Spinal cord (tissue), 10 donors: ENCODE measurements around the gene PPP3CA. TPM values are rescaled to one million over a fixed set of nuclear protein-coding genes. Genes with fewer than 3 reads are reported as not detected.
"Not testable (repeated sequence)": the region's sequence is repeated elsewhere in the genome, so short reads cannot be mapped to it uniquely, and the experiment has no call there.

ENCODE experiments used
- DNase-seq, 6 donors: peaks; one replicate each; pipeline versions ENCODE4 v3.0.0 to v3.0.0-alpha.2; 2013 to 2015; ENCODE audit warnings: low spot score in 6 of 6, low read depth in 4 of 6
- H3K27ac ChIP-seq: one replicate; pipeline ENCODE4 v1.5.1; 2013; ENCODE audit warnings: low read depth, low read length, control low read depth
- H3K27me3 ChIP-seq: one replicate; pipeline ENCODE4 v1.6.1; 2013; ENCODE audit warnings: low read length; ENCODE audit not compliant: control insufficient read depth, insufficient read depth
- H3K36me3 ChIP-seq: one replicate; pipeline ENCODE4 v1.6.1; 2013; ENCODE audit warnings: low read length; ENCODE audit not compliant: control insufficient read depth, insufficient read depth
- H3K4me1 ChIP-seq: one replicate; pipeline ENCODE4 v1.6.1; 2013; ENCODE audit warnings: low read length; ENCODE audit not compliant: control insufficient read depth, insufficient read depth
- H3K4me3 ChIP-seq: one replicate; pipeline ENCODE4 v1.5.1; 2013; ENCODE audit warnings: low read depth, low read length, control low read depth
- H3K9me3 ChIP-seq: one replicate; pipeline ENCODE4 v1.6.1; 2013; ENCODE audit warnings: low read length; ENCODE audit not compliant: control insufficient read depth, insufficient read depth
- WGBS: methylation state at CpG from one replicate; pipeline ENCODE4 v1.1.5; 2013; ENCODE audit warnings: missing lambda C conversion rate; ENCODE audit not compliant: insufficient coverage; 5-methylcytosine and 5-hydroxymethylcytosine counted together
- polyA plus RNA-seq, 2 donors: library from polyadenylated mRNA; unstranded; fragments of 120-200 nt; gene quantifications; one replicate each; pipeline ENCODE4 v1.2.1, GENCODE V29; 2013; ENCODE audit not compliant: insufficient read length in 2 of 2
- total RNA-seq, 2 donors: library from RNA; depleted of rRNA in 1 of 2; stranded (reverse); fragments of 120-200 nt in 1 of 2; fragments of >200 nt in 1 of 2; gene quantifications; one replicate each; pipeline versions ENCODE4 v1.2.3 to v1.2.4, GENCODE V29; 2013 to 2014
- donor health status: healthy.

PPP3CA gene
- total and polyA plus RNA-seq, 4 donors = 43.9 to 152 (median 105) TPM

DNA sequence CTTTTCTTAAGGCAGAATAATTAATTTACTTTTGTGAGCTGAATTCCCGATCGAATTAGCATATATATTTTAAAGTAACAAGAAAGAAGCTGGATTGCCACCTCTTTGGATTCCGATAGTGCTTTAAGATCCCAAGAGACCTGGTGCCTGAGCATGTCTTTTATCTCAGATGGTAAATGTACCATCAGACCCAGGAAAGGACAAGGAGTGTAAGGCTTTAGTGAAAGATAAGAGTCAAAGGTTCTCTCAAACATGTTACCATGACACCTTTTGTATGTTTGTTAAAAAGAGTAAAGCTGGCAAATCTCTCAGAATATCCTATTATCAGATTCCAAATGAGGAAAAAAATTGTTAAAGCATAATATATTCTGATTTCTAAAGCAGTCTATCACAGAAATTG is 198.8 kb downstream of the PPP3CA start:
- Histone ChIP-seq H3K36me3 (no peaks in the 10 kb centered on the region), H3K27me3 (no peaks in the 10 kb centered on the region), H3K4me3 (no peak overlapping the region), H3K4me1 (no peaks in the 10 kb centered on the region), H3K27ac (no peak overlapping the region), H3K9me3 (no peaks in the 10 kb centered on the region)
- DNase-seq = no peak
- no CpG with 5 or more reads among the region's 3 CpGs for WGBS

DNA sequence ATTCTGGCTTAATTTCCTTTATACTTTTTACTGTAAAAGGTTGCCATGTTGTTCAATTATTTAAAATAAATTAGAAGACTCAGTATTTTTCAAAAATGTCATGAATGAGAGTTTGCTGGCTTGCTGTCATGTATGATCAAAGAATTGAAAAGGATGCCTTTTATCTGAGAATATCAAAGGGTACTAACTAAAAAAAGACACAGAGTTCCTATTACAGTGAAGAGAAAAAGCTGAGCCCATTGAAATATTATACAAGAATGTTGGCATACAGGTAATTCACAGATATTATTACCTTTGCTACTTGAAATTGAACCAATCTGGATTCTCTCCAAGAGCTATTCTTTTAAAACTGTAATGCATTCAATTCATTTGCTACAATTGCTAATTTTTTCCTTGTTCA is 200.0 kb downstream of the PPP3CA start:
- Histone ChIP-seq H3K27me3 (no peaks in the 10 kb centered on the region), H3K36me3 (no peaks in the 10 kb centered on the region), H3K27ac (no peak overlapping the region), H3K4me3 (no peak overlapping the region), H3K9me3 (no peaks in the 10 kb centered on the region), H3K4me1 (no peaks in the 10 kb centered on the region)
- no peak for DNase-seq

DNA sequence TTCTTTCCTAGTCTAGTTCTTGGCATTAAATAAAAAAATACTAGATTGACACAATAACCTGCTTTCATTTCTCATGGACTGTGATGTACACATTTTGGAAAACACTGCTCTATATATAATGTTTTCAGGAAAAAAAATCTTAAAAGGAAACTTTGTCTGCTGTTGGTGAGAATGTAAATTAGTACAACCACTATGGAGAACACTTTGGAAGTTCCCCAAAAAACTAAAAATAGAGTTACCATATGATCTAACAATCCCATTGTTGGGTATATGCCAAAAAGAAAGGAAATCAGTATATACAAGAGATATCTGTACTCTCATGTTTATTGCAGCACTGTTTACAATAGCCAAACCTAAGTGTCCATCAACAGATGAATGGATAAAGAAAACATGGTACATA is 202.3 kb downstream of the PPP3CA start:
- H3K4me3 ChIP-seq = no peak overlapping the region
- H3K27me3 ChIP-seq = no peaks in the 10 kb centered on the region
- no peak for DNase-seq
- no peak overlapping the region for H3K27ac ChIP-seq
- H3K4me1 ChIP-seq = no peaks in the 10 kb centered on the region
- no peaks in the 10 kb centered on the region for H3K9me3 ChIP-seq
- H3K36me3 ChIP-seq = no peaks in the 10 kb centered on the region

DNA sequence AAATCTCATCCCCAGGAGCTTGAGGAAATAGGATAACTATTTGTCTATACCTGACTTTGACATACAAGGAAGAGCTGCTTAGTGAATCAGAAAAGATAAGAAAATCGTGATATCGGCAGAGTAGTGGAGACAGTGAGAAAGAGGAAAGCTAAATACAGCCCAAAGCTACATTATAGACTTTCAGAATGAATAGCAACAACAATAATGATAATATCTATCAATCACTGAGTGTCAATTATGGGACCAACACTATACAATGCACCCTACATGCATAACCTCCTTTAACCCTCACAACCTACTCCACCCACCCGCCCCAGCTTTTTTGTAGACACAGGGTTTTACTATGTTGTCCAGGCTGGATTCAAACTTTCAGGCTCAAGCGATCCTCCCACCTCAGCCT is 205.1 kb downstream of the PPP3CA start:
- Histone ChIP-seq H3K27me3 (no peaks in the 10 kb centered on the region), H3K4me1 (no peaks in the 10 kb centered on the region), H3K9me3 (no peaks in the 10 kb centered on the region), H3K27ac (no peak overlapping the region), H3K4me3 (no peak overlapping the region), H3K36me3 (no peaks in the 10 kb centered on the region)
- no peak for DNase-seq
- no CpG with 5 or more reads among the region's 4 CpGs for WGBS

DNA sequence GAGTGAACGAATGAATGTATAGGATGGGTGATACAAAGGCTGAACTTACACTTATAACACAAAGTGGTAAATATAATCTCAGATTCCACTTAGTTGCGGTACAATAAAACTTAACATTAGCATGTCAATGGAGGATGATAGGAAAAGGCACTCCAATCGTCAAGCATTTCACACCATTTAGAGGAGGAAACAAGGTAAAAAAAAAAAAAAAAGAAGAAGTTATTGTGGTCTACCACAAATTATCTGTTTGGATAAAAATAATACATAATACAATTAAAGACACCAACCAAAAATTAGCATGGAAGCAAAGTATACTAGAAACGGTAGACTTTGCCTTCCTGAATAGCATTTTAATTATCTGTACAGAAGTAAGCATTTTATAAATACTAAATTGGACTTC is 205.5 kb downstream of the PPP3CA start:
- DNase-seq = no peak
- H3K27ac ChIP-seq = no peak overlapping the region
- H3K4me3 ChIP-seq = no peak overlapping the region
- no peaks in the 10 kb centered on the region for H3K4me1 ChIP-seq
- H3K36me3 ChIP-seq = no peaks in the 10 kb centered on the region
- WGBS = no CpG with 5 or more reads among the region's 4 CpGs
- H3K27me3 ChIP-seq = no peaks in the 10 kb centered on the region
- H3K9me3 ChIP-seq = no peaks in the 10 kb centered on the region

DNA sequence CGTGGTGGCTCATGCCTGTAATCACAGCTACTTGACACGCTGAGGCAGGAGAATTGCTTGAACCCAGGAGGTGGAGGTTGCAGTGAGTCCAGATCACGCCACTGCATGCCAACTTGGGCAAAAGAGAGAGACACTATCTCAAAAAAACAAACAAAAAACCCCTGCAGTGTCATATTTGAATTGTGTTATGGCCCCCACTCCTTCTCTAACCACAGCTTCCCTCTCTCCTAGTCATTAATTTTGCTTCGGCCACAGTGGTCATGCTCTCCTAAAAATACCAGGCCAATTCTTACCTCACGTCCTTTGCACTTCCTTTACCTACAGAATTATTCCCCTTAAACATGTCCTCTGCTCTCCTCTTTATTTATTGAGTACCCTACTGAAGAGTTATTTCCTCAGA is 206.1 kb downstream of the PPP3CA start:
- no peak overlapping the region for H3K4me3 ChIP-seq
- no peak overlapping the region for H3K27ac ChIP-seq
- H3K4me1 ChIP-seq = no peaks in the 10 kb centered on the region
- no peaks in the 10 kb centered on the region for H3K36me3 ChIP-seq
- no peaks in the 10 kb centered on the region for H3K9me3 ChIP-seq
- WGBS = 97% methylated on average over 3 of the region's 5 CpGs
- H3K27me3 ChIP-seq = no peaks in the 10 kb centered on the region
- DNase-seq = no peak

DNA sequence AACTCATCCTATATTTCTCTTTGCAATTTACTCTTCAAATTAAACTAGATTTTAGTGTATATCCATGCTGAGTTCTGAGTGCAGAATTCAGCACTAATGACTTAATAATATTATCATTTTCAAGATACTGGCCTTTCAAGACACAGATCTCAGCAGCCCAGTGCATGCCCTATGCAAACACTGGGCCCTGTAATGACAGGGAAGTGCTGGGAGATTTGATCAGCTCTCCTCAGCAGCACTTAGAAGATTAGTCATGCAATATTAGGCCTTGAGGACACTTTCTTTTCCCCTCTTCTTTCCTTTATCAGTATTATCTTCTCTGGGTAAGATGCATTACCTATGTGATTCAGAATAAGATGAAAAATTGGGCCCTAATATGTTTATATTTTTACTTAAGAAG is 207.1 kb downstream of the PPP3CA start:
- H3K36me3 ChIP-seq = no peaks in the 10 kb centered on the region
- H3K27me3 ChIP-seq = no peaks in the 10 kb centered on the region
- H3K4me1 ChIP-seq = no peaks in the 10 kb centered on the region
- H3K27ac ChIP-seq = no peak overlapping the region
- H3K4me3 ChIP-seq = no peak overlapping the region
- H3K9me3 ChIP-seq = no peaks in the 10 kb centered on the region
- no peak for DNase-seq

DNA sequence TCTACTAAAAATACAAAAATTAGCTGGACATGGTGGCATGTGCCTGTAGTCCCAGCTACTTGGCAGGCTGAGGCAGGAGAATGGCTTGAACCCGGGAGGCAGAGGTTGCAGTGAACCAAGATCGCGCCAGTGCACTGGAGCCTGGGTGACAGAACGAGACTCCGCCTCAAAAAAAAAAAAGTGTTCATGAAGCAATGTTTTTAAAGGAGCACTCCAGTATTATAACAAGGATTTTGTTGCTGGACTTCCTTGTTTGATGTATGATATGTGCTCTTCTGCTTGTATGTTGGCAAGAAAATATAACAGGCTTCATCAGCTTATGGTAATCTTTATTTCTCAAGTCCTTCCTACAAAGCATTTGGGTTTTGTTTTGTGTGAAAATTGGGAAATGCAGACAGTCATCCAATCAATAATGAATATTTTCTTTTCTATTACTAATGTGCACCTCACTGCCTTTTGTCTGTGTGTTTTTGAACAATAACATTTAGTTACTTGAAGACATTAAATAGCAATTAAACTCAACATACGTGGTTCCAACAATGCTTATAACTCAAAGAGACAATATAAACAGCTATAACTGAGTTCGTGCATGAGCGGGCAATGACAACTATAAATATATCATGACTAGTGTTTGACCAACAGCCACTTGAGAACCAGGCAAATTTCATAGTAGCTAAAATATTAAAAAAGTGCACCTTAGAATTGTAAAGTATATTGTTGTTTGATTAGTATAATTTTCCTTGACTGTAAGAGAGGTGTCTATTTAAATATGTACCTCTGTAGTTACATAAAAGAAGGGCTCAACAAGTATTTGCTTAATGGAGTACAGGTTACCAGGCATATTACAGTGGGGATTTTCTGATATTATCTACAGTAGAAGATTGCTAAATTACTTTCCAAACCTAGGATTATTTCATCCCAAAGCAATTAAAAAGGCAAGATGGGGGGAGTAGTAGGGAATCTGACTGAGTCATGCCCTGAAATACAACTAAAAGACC is 210.7 kb downstream of the PPP3CA start:
- H3K27ac ChIP-seq = no peak overlapping the region

DNA sequence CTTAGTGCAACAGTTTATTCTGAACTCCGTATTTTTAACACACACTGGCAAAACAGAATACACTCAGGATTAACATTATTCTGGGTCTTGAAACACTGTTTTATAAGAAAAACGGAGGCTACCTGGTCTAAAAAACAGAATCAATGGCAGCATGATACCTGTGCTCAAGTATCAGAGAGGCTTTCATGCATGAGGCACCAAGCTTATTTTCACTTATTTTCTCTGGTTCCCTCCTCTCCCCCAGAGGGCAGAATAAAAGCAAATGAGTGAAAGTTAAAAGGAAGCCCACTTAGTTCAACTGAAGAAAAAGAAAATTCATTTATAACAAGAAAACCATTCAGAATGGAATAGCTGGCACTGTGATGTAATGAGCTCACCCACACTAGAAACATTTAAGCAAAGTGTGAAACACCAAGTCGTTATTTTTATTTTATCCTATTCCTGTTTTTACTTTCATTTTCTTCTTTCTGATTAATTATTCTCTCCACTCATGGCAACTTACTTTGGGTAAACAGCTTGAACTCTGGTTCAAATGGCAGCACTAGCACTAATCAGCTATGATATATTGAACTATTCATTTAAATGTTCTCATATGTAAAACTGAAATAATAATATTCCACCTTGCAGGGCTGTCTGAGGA is 211.8 kb downstream of the PPP3CA start:
- DNase-seq = no peak
- WGBS = 80% methylated on average over 1 of the region's 3 CpGs
- Histone ChIP-seq H3K27me3 (no peaks in the 10 kb centered on the region), H3K9me3 (no peaks in the 10 kb centered on the region), H3K4me3 (no peak overlapping the region), H3K27ac (no peak overlapping the region), H3K4me1 (no peaks in the 10 kb centered on the region), H3K36me3 (no peaks in the 10 kb centered on the region)

More for the DNA sequence above, 210.7 kb downstream of the PPP3CA start:
- WGBS = 100% methylated on average over 5 of the region's 8 CpGs
- Histone ChIP-seq H3K9me3 (no peaks in the 10 kb centered on the region), H3K4me1 (no peaks in the 10 kb centered on the region), H3K4me3 (no peak overlapping the region), H3K36me3 (no peaks in the 10 kb centered on the region), H3K27me3 (no peaks in the 10 kb centered on the region)
- DNase-seq = no peak

DNA sequence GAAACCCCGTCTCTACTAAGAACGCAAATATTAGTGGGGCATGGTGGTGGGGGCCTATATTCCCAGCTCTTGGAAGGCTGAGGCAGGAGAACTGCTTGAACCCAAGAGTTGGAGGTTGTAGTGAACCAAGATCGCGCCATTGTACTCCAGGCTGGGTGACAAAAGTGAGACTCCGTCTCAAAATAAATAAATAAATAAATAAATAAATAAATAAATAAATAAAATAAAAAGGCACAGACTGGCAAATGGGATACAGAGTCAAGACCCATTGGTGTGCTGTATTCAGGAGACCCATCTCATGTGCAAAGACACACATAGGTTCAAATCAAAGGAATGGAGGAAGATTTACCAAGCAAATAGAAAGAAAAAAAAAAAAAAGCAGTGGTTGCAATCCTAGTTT is 216.3 kb downstream of the PPP3CA start:
- not testable (repeated sequence) for H3K36me3 ChIP-seq, H3K27me3 ChIP-seq, H3K4me3 ChIP-seq, H3K9me3 ChIP-seq, H3K27ac ChIP-seq, DNase-seq, H3K4me1 ChIP-seq
- 94% methylated on average over 2 of the region's 5 CpGs for WGBS
